GM23338 (cell line): ENCODE results near the gene FOCAD. TPM values are rescaled to one million over a fixed set of nuclear protein-coding genes. Genes with fewer than 3 reads are reported as not detected.

Experiments used
- ATAC-seq: fragments of 200-7000 bp; cut with Tn5 transposase; 3 replicates; pipeline ENCODE4 v1.9.1; 2020
- DNase-seq: peaks from one replicate; pipeline ENCODE4 v3.0.0-alpha.2; 2015; ENCODE audit warnings: low spot score
- H2AFZ ChIP-seq: fragments of 200-600 bp; sonication (generic); 2 replicates; pipeline ENCODE4 v1.8.0; 2016; ENCODE audit warnings: antibody characterized with exemption, mild to moderate bottlenecking, moderate library complexity
- H3F3A ChIP-seq: fragments of 200-600 bp; sonication (generic); replicated peaks from 2 replicates; pipeline ENCODE4 v1.8.0; 2017; ENCODE audit warnings: antibody characterized with exemption, mixed run types, low read depth
- H3K27ac ChIP-seq: fragments of 200-600 bp; sonication (generic); 2 replicates; pipeline ENCODE4 v1.6.1; 2016; ENCODE audit warnings: low read depth
- H3K27me3 ChIP-seq: fragments of 200-600 bp; sonication (generic); 2 replicates; pipeline ENCODE4 v1.8.0; 2016; ENCODE audit warnings: mild to moderate bottlenecking, mixed run types, moderate library complexity; ENCODE audit not compliant: insufficient read depth
- H3K36me3 ChIP-seq: fragments of 200-600 bp; sonication (generic); 2 replicates; pipeline ENCODE4 v1.8.0; 2016; ENCODE audit warnings: mild to moderate bottlenecking; ENCODE audit not compliant: insufficient read depth
- H3K4me1 ChIP-seq: fragments of 200-600 bp; sonication (generic); 2 replicates; pipeline ENCODE4 v1.8.0; 2016; ENCODE audit warnings: mild to moderate bottlenecking, moderate library complexity; ENCODE audit not compliant: insufficient read depth
- H3K4me2 ChIP-seq: fragments of 200-600 bp; sonication (generic); 2 replicates; pipeline ENCODE4 v1.7.1; 2017; ENCODE audit warnings: mixed run types
- H3K4me3 ChIP-seq: fragments of 200-600 bp; sonication (generic); 2 replicates; pipeline ENCODE4 v1.6.1; 2016; ENCODE audit warnings: mixed run types
- H3K79me2 ChIP-seq: fragments of 200-600 bp; sonication (generic); replicated peaks from 2 replicates; pipeline ENCODE4 v1.8.0; 2017; ENCODE audit warnings: mild to moderate bottlenecking; ENCODE audit not compliant: insufficient read depth
- H3K9me2 ChIP-seq: fragments of 200-600 bp; sonication (generic); 2 replicates; pipeline ENCODE4 v1.8.0; 2017; ENCODE audit not compliant: insufficient read depth
- H4K20me1 ChIP-seq: fragments of 200-600 bp; sonication (generic); replicated peaks from 2 replicates; pipeline ENCODE4 v1.8.0; 2017; ENCODE audit warnings: mild to moderate bottlenecking; ENCODE audit not compliant: insufficient read depth
- H3K27ac Mint-ChIP-seq: 2 replicates; pipeline ENCODE4 v1.8.0; 2020; ENCODE audit warnings: inconsistent platforms, mild to moderate bottlenecking, moderate library complexity, mixed read lengths
- H3K27me3 Mint-ChIP-seq: 3 replicates; pipeline ENCODE4 v1.8.0; 2022; ENCODE audit warnings: low read depth, mild to moderate bottlenecking, moderate library complexity, mixed read lengths, inconsistent platforms; ENCODE audit not compliant: insufficient read depth, poor library complexity
- H3K36me3 Mint-ChIP-seq: 3 replicates; pipeline ENCODE4 v1.8.0; 2021; ENCODE audit warnings: low read depth, mild to moderate bottlenecking, inconsistent platforms, moderate library complexity, mixed read lengths
- H3K4me1 Mint-ChIP-seq: 3 replicates; pipeline ENCODE4 v1.8.0; 2020; ENCODE audit warnings: mild to moderate bottlenecking, inconsistent platforms, mixed read lengths
- H3K4me3 Mint-ChIP-seq: 3 replicates; pipeline ENCODE4 v1.8.0; 2021; ENCODE audit warnings: moderate library complexity, mild to moderate bottlenecking, inconsistent platforms, mixed read lengths
- H3K9me3 Mint-ChIP-seq: 3 replicates; pipeline ENCODE4 v1.8.0; 2020; ENCODE audit warnings: moderate library complexity, mild to moderate bottlenecking, inconsistent platforms, mixed read lengths
- CREB1 ChIP-seq: fragments of 250-450 bp; sonication (Bioruptor Pico); IDR thresholded peaks from 2 replicates; pipeline ENCODE4 v1.5.0; 2020; ENCODE audit warnings: low read depth, mild to moderate bottlenecking, moderate library complexity
- EZH2 ChIP-seq: fragments of 200-600 bp; sonication (generic); IDR thresholded peaks from one replicate; pipeline ENCODE4 v1.8.0; 2017; ENCODE audit warnings: antibody characterized with exemption, mild to moderate bottlenecking, low read depth; ENCODE audit not compliant: unreplicated experiment
- EZH2phosphoT487 ChIP-seq: fragments of 200-600 bp; sonication (generic); IDR thresholded peaks from one replicate; pipeline ENCODE4 v1.8.1; 2018; ENCODE audit warnings: antibody characterized with exemption; ENCODE audit not compliant: unreplicated experiment
- JUNB ChIP-seq: IDR thresholded peaks from one replicate; pipeline ENCODE4 v1.6.1; 2016; ENCODE audit warnings: antibody characterized with exemption; ENCODE audit not compliant: unreplicated experiment
- STAT1 ChIP-seq: IDR thresholded peaks from one replicate; pipeline ENCODE4 v1.6.1; 2016; ENCODE audit warnings: antibody characterized with exemption; ENCODE audit not compliant: unreplicated experiment
- ZNF114 ChIP-seq: fragments of 250-450 bp; sonication (Bioruptor Pico); IDR thresholded peaks from 2 replicates; pipeline ENCODE4 v1.5.0; 2020; ENCODE audit warnings: mild to moderate bottlenecking, moderate library complexity
- ZNF331 ChIP-seq: fragments of 250-450 bp; sonication (Bioruptor Pico); IDR thresholded peaks from 2 replicates; pipeline ENCODE4 v1.5.0; 2020; ENCODE audit warnings: low read depth, mild to moderate bottlenecking, moderate library complexity
- polyA plus RNA-seq: library from polyadenylated mRNA; unstranded; fragments of >200 nt; fragmentation: Nextera tagmentation; extraction: Ambion mirVana; gene quantifications from 2 replicates; pipeline ENCODE4 v1.2.1, GENCODE V29; 2016
- total RNA-seq: library from RNA; depleted of rRNA; stranded (reverse); fragments of >200 nt; shearing (Covaris generic); gene quantifications from 2 replicates; pipeline ENCODE4 v1.2.3, GENCODE V29; 2014
- TF ChIP-seq, protein P1 (sequence below): fragments of 250-450 bp; sonication (Bioruptor Pico); IDR thresholded peaks from 2 replicates; pipeline ENCODE4 v1.5.0; 2020; ENCODE audit warnings: mild to moderate bottlenecking, moderate library complexity
- TF ChIP-seq, protein P2 (sequence below): IDR thresholded peaks from 2 replicates; pipeline ENCODE4 v1.6.1; 2016; ENCODE audit warnings: antibody characterized with exemption

Gene FOCAD
- total and polyA plus RNA-seq, 2 experiments from 2014 or later, result 13.7 to 66.5 TPM

GRCh38 chr9:20863945-20864344, 179.9 kb downstream of the FOCAD start (continued):
- TF ChIP-seq, protein P1, sequence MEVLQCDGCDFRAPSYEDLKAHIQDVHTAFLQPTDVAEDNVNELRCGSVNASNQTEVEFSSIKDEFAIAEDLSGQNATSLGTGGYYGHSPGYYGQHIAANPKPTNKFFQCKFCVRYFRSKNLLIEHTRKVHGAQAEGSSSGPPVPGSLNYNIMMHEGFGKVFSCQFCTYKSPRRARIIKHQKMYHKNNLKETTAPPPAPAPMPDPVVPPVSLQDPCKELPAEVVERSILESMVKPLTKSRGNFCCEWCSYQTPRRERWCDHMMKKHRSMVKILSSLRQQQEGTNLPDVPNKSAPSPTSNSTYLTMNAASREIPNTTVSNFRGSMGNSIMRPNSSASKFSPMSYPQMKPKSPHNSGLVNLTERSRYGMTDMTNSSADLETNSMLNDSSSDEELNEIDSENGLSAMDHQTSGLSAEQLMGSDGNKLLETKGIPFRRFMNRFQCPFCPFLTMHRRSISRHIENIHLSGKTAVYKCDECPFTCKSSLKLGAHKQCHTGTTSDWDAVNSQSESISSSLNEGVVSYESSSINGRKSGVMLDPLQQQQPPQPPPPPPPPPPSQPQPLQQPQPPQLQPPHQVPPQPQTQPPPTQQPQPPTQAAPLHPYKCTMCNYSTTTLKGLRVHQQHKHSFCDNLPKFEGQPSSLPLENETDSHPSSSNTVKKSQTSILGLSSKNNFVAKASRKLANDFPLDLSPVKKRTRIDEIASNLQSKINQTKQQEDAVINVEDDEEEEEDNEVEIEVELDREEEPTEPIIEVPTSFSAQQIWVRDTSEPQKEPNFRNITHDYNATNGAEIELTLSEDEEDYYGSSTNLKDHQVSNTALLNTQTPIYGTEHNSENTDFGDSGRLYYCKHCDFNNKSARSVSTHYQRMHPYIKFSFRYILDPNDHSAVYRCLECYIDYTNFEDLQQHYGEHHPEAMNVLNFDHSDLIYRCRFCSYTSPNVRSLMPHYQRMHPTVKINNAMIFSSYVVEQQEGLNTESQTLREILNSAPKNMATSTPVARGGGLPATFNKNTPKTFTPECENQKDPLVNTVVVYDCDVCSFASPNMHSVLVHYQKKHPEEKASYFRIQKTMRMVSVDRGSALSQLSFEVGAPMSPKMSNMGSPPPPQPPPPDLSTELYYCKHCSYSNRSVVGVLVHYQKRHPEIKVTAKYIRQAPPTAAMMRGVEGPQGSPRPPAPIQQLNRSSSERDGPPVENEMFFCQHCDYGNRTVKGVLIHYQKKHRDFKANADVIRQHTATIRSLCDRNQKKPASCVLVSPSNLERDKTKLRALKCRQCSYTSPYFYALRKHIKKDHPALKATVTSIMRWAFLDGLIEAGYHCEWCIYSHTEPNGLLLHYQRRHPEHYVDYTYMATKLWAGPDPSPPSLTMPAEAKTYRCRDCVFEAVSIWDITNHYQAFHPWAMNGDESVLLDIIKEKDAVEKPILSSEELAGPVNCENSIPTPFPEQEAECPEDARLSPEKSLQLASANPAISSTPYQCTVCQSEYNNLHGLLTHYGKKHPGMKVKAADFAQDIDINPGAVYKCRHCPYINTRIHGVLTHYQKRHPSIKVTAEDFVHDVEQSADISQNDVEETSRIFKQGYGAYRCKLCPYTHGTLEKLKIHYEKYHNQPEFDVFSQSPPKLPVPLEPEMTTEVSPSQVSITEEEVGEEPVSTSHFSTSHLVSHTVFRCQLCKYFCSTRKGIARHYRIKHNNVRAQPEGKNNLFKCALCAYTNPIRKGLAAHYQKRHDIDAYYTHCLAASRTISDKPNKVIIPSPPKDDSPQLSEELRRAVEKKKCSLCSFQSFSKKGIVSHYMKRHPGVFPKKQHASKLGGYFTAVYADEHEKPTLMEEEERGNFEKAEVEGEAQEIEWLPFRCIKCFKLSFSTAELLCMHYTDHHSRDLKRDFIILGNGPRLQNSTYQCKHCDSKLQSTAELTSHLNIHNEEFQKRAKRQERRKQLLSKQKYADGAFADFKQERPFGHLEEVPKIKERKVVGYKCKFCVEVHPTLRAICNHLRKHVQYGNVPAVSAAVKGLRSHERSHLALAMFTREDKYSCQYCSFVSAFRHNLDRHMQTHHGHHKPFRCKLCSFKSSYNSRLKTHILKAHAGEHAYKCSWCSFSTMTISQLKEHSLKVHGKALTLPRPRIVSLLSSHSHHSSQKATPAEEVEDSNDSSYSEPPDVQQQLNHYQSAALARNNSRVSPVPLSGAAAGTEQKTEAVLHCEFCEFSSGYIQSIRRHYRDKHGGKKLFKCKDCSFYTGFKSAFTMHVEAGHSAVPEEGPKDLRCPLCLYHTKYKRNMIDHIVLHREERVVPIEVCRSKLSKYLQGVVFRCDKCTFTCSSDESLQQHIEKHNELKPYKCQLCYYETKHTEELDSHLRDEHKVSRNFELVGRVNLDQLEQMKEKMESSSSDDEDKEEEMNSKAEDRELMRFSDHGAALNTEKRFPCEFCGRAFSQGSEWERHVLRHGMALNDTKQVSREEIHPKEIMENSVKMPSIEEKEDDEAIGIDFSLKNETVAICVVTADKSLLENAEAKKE (CRISPR knock-in tag), result no peak
- TF ChIP-seq ZNF331 (CRISPR knock-in tag) (no peak), STAT1 (no peak)

GRCh38 chr9:20865347-20865746, 181.3 kb downstream of the FOCAD start:
- H3K27ac ChIP-seq, result no peak overlapping the region
- no peaks in the 10 kb centered on the region for H3F3A ChIP-seq
- H3K79me2 ChIP-seq, result no peaks in the 10 kb centered on the region
- no peaks in the 10 kb centered on the region for H3K4me1 ChIP-seq
- H3K9me3 Mint-ChIP-seq, result no peaks in the 10 kb centered on the region
- H3K36me3 Mint-ChIP-seq, result no peaks in the 10 kb centered on the region
- H2AFZ ChIP-seq, result no peak overlapping the region
- no peak for DNase-seq
- no peaks in the 10 kb centered on the region for H3K27me3 ChIP-seq
- H3K9me2 ChIP-seq, result no peaks in the 10 kb centered on the region
- ATAC-seq, result no peak
- H3K4me3 Mint-ChIP-seq, result no peak overlapping the region
- H3K4me3 ChIP-seq, result no peak overlapping the region
- H3K4me1 Mint-ChIP-seq, result peaks cover 13% of the 10 kb centered on the region; the same call in 2 of the 3 replicates
- H3K27ac Mint-ChIP-seq, result no peak overlapping the region
- no peaks in the 10 kb centered on the region for H3K27me3 Mint-ChIP-seq
- H3K36me3 ChIP-seq, result no peaks in the 10 kb centered on the region
- no peaks in the 10 kb centered on the region for H4K20me1 ChIP-seq
- no peak overlapping the region for H3K4me2 ChIP-seq
- TF ChIP-seq, protein P1 (CRISPR knock-in tag), result no peak
- TF ChIP-seq EZH2phosphoT487 (no peak), CREB1 (CRISPR knock-in tag) (no peak), ZNF114 (CRISPR knock-in tag) (no peak), ZNF331 (CRISPR knock-in tag) (no peak), EZH2 (no peak), JUNB (no peak), STAT1 (no peak)
- TF ChIP-seq, protein P2, sequence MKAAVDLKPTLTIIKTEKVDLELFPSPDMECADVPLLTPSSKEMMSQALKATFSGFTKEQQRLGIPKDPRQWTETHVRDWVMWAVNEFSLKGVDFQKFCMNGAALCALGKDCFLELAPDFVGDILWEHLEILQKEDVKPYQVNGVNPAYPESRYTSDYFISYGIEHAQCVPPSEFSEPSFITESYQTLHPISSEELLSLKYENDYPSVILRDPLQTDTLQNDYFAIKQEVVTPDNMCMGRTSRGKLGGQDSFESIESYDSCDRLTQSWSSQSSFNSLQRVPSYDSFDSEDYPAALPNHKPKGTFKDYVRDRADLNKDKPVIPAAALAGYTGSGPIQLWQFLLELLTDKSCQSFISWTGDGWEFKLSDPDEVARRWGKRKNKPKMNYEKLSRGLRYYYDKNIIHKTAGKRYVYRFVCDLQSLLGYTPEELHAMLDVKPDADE, result no peak
